WTC11 (cell line): Measurements from ENCODE around the gene GDF11. TPM values are rescaled to one million over a fixed set of nuclear protein-coding genes. Genes with fewer than 3 reads are reported as not detected.

ENCODE experiments used
- ATAC-seq: fragments of 200-7000 bp; cut with Tn5 transposase; 2 replicates; pipeline ENCODE4 v1.10.0; 2021; ENCODE audit warnings: mild to moderate bottlenecking, moderate library complexity
- CTCF ChIA-PET: fragments of 300-600 bp; sonication (Branson Sonifier 250); formaldehyde crosslinking; loops from one replicate; lab custom pipeline; 2021; ENCODE audit warnings: antibody characterized with exemption; lab: Charles Lee
- POLR2A ChIA-PET: fragments of 350-600 bp; sonication (Branson Sonifier 250); formaldehyde crosslinking; loops from one replicate; lab custom pipeline; 2021; ENCODE audit warnings: antibody characterized with exemption; lab: Charles Lee
- DNase-seq: peaks from one replicate; pipeline ENCODE4 v3.0.0; 2021; ENCODE audit warnings: low spot score
- H3K27ac Mint-ChIP-seq: 2 replicates; pipeline ENCODE4 v1.8.0; 2021; ENCODE audit warnings: mixed read lengths
- H3K27me3 Mint-ChIP-seq: 2 replicates; pipeline ENCODE4 v1.8.0; 2021; ENCODE audit warnings: low read depth, mild to moderate bottlenecking, moderate library complexity, mixed read lengths
- H3K36me3 Mint-ChIP-seq: 2 replicates; pipeline ENCODE4 v1.8.0; 2021; ENCODE audit warnings: mixed read lengths
- H3K4me1 Mint-ChIP-seq: 2 replicates; pipeline ENCODE4 v1.8.0; 2022; ENCODE audit warnings: mixed read lengths
- H3K4me3 Mint-ChIP-seq: 2 replicates; pipeline ENCODE4 v1.8.0; 2021; ENCODE audit warnings: mild to moderate bottlenecking, moderate library complexity, mixed read lengths
- H3K9me3 Mint-ChIP-seq: 2 replicates; pipeline ENCODE4 v1.8.0; 2021; ENCODE audit warnings: mixed read lengths
- E2F1 ChIP-seq: sonication (generic); formaldehyde crosslinking; IDR thresholded peaks from 2 replicates; pipeline ENCODE4 v1.8.0; 2022; ENCODE audit warnings: mild to moderate bottlenecking, missing genetic modification reagents
- E2F4 ChIP-seq: sonication (generic); formaldehyde crosslinking; IDR thresholded peaks from 2 replicates; pipeline ENCODE4 v1.8.1; 2022; ENCODE audit warnings: low read depth, mild to moderate bottlenecking, moderate library complexity, missing genetic modification reagents, borderline replicate concordance
- EMX1 ChIP-seq: fragments of 250-450 bp; sonication (Bioruptor Pico); IDR thresholded peaks from 2 replicates; pipeline ENCODE4 v1.8.0; 2021; ENCODE audit warnings: mild to moderate bottlenecking
- ETV6 ChIP-seq: sonication (generic); formaldehyde crosslinking; IDR thresholded peaks from 2 replicates; pipeline ENCODE4 v1.8.1; 2022; ENCODE audit warnings: mild to moderate bottlenecking, missing genetic modification reagents
- GRHL2 ChIP-seq: fragments of 250-450 bp; sonication (Bioruptor Pico); IDR thresholded peaks from 2 replicates; pipeline ENCODE4 v1.8.0; 2022; ENCODE audit warnings: mild to moderate bottlenecking, moderate library complexity; ENCODE audit not compliant: insufficient replicate concordance, severe bottlenecking
- IRF2 ChIP-seq: sonication (generic); formaldehyde crosslinking; IDR thresholded peaks from 2 replicates; pipeline ENCODE4 v1.8.0; 2022; ENCODE audit warnings: low read depth, missing genetic modification reagents, borderline replicate concordance
- JAZF1 ChIP-seq: fragments of 250-450 bp; sonication (Bioruptor Pico); IDR thresholded peaks from 2 replicates; pipeline ENCODE4 v1.9.0; 2021; ENCODE audit warnings: moderate library complexity, mild to moderate bottlenecking, inconsistent platforms
- MXD4 ChIP-seq: fragments of 250-450 bp; sonication (Bioruptor Pico); IDR thresholded peaks from 2 replicates; pipeline ENCODE4 v1.8.0; 2021; ENCODE audit warnings: mild to moderate bottlenecking, moderate library complexity, borderline replicate concordance
- NR2C2 ChIP-seq: sonication (generic); formaldehyde crosslinking; IDR thresholded peaks from 2 replicates; pipeline ENCODE4 v1.8.0; 2022; ENCODE audit warnings: mild to moderate bottlenecking, missing genetic modification reagents
- NR3C1 ChIP-seq: sonication (generic); formaldehyde crosslinking; conservative IDR thresholded peaks from 2 replicates; pipeline ENCODE4 v1.8.1; 2023; ENCODE audit warnings: low read depth, mild to moderate bottlenecking, missing genetic modification reagents
- OVOL2 ChIP-seq: fragments of 250-450 bp; sonication (Bioruptor Pico); IDR thresholded peaks from 2 replicates; pipeline ENCODE4 v1.9.0; 2021; ENCODE audit warnings: mild to moderate bottlenecking, borderline replicate concordance
- PRDM15 ChIP-seq: sonication (generic); formaldehyde crosslinking; IDR thresholded peaks from 2 replicates; pipeline ENCODE4 v1.8.0; 2022; ENCODE audit warnings: missing genetic modification reagents
- ZBTB43 ChIP-seq: sonication (generic); formaldehyde crosslinking; IDR thresholded peaks from 2 replicates; pipeline ENCODE4 v1.8.1; 2023; ENCODE audit warnings: mild to moderate bottlenecking, missing genetic modification reagents
- ZNF138 ChIP-seq: sonication (generic); formaldehyde crosslinking; conservative IDR thresholded peaks from 2 replicates; pipeline ENCODE4 v1.8.1; 2022; ENCODE audit warnings: mild to moderate bottlenecking, moderate library complexity, missing genetic modification reagents
- ZNF263 ChIP-seq: sonication (generic); formaldehyde crosslinking; IDR thresholded peaks from 2 replicates; pipeline ENCODE4 v1.8.1; 2022; ENCODE audit warnings: low read depth, mild to moderate bottlenecking, moderate library complexity, missing genetic modification reagents
- ZNF512 ChIP-seq: sonication (generic); formaldehyde crosslinking; IDR thresholded peaks from 2 replicates; pipeline ENCODE4 v1.8.1; 2022; ENCODE audit warnings: missing genetic modification reagents, borderline replicate concordance
- ZSCAN18 ChIP-seq: fragments of 250-450 bp; sonication (Bioruptor Pico); IDR thresholded peaks from 2 replicates; pipeline ENCODE4 v2.1.2; 2022; ENCODE audit warnings: mild to moderate bottlenecking, moderate library complexity
- total RNA-seq: library from RNA; stranded (reverse); gene quantifications from 3 replicates; pipeline ENCODE4 v1.2.3, GENCODE V29; 2021

Gene GDF11
- total RNA-seq, 1 experiment from 2014 or later: 16.9 TPM

- TF ChIP-seq E2F4 (CRISPR knock-in tag) (0 out of 2 replicates have a peak, but pooled peaks have one; percentile 37), ZNF512 (0 out of 2 replicates have a peak, but pooled peaks have one; percentile 61), ZSCAN18 (CRISPR knock-in tag) (no peak), IRF2 (CRISPR knock-in tag) (no peak), ZBTB43 (0 out of 2 replicates have a peak, but pooled peaks have one; percentile 47), ETV6 (CRISPR knock-in tag) (0 out of 2 replicates have a peak, but pooled peaks have one; percentile 20)
Observed at GRCh38 chr12:55707841-55708694, 34.9 kb upstream of the GDF11 start, which contains the start of gene ITGA7 (continued).

- POLR2A ChIA-PET: no interaction called here
- H3K4me3 Mint-ChIP-seq: peak overlapping the region; percentile 88
- peak overlapping the region; percentile 91 for H3K27ac Mint-ChIP-seq
- DNase-seq (no peak), ATAC-seq (no peak)
- TF ChIP-seq MXD4 (CRISPR knock-in tag) (no peak), GRHL2 (CRISPR knock-in tag) (no peak), ZNF263 (CRISPR knock-in tag) (no peak), NR2C2 (CRISPR knock-in tag) (no peak), JAZF1 (no peak), NR3C1 (CRISPR knock-in tag) (no peak), PRDM15 (no peak), E2F1 (CRISPR knock-in tag) (no peak), EMX1 (CRISPR knock-in tag) (no peak), ZNF138 (CRISPR knock-in tag) (no peak), OVOL2 (CRISPR knock-in tag) (no peak)
- no peaks in the 10 kb centered on the region for H3K9me3 Mint-ChIP-seq
- peaks cover 36% of the 10 kb centered on the region for H3K4me1 Mint-ChIP-seq
- peaks cover 51% of the 10 kb centered on the region for H3K27me3 Mint-ChIP-seq
- H3K36me3 Mint-ChIP-seq: no peaks in the 10 kb centered on the region
- CTCF ChIA-PET: interaction anchor here (1.0 to 3.9 kb wide), 4 partner anchors 12 to 29 kb away, joined by 3 to 84 read pairs (median 4); no protein-coding TSS in a partner anchor
Observed at GRCh38 chr12:55708695-55709233, 34.2 kb upstream of the GDF11 start.
